K562 (cell line): ENCODE measurements around the gene TMEM89. TPM values are rescaled to one million over a fixed set of nuclear protein-coding genes. Genes with fewer than 3 reads are reported as not detected.

ENCODE experiments used
- ATAC-seq: fragments of 200-7000 bp; cut with Tn5 transposase; 3 replicates; pipeline ENCODE4 v1.9.1; 2020; ENCODE audit warnings: moderate library complexity
- BruUV-seq: library from RNA; stranded (reverse); fragments of 400-500 nt; replicated peaks from 2 replicates; lab custom pipeline; 2021; lab: Mats Ljungman, UMichigan
- CTCF ChIA-PET: fragments of 300-600 bp; formaldehyde crosslinking; extraction: SDS; loops from one replicate; lab custom pipeline; 2021; ENCODE audit warnings: low intra/inter-chr PET ratio; lab: Yijun Ruan, JAX
- POLR2A ChIA-PET: fragments of 300-600, 350-650 bp; sonication (Branson Sonifier 250); formaldehyde crosslinking; extraction: SDS; loops from one replicate; lab custom pipeline; 2021; ENCODE audit warnings: antibody characterized with exemption, inconsistent platforms; lab: Yijun Ruan, JAX
- DNase-seq, 4 experiments: peaks; one replicate each; pipeline versions ENCODE4 v3.0.0 to v3.0.0-alpha.2; 2011 to 2018; ENCODE audit warnings: low spot score in 3 of 4, mixed read lengths in 3 of 4; ENCODE audit errors: extremely low read depth in 1 of 4
- FAIRE-seq: peaks from 2 replicates; lab custom pipeline; 2011; peaks lifted over from hg19 to GRCh38; lab: Jason Lieb, UNC
- H2AFZ ChIP-seq: 2 replicates; pipeline ENCODE4 v1.6.0; 2011; ENCODE audit warnings: low read depth, low read length, control low read depth, inconsistent platforms
- H3K27ac ChIP-seq: fragments of 200-600 bp; 3 replicates; pipeline ENCODE4 v1.8.0; 2011; ENCODE audit warnings: low read depth, mild to moderate bottlenecking, control low read depth, inconsistent platforms, low read length, moderate library complexity, mixed read lengths; ENCODE audit errors: extremely low read depth
- H3K27me3 ChIP-seq, 2 experiments: fragments of 300-600 bp in 1 of 2; 2 replicates in 1 of 2; 3 replicates in 1 of 2; pipeline versions ENCODE4 v1.6.0 to v1.8.0; 2011; ENCODE audit warnings: inconsistent platforms in 2 of 2, low read length in 2 of 2, mild to moderate bottlenecking in 1 of 2, mixed read lengths in 1 of 2, moderate library complexity in 1 of 2; ENCODE audit not compliant: control insufficient read depth in 2 of 2, insufficient read depth in 2 of 2
- H3K36me3 ChIP-seq: fragments of 300-600 bp; 3 replicates; pipeline ENCODE4 v1.8.0; 2011; ENCODE audit warnings: mild to moderate bottlenecking, low read length, inconsistent platforms; ENCODE audit not compliant: control insufficient read depth, insufficient read depth
- H3K4me1 ChIP-seq, 2 experiments: fragments of 200-600 bp in 1 of 2; replicated peaks in 1 of 2; 2 replicates in 1 of 2; 3 replicates in 1 of 2; pipeline versions ENCODE4 v1.5.1 to v1.8.0; 2011; ENCODE audit warnings: inconsistent platforms in 2 of 2, low read length in 2 of 2, mild to moderate bottlenecking in 1 of 2, mixed read lengths in 1 of 2, moderate library complexity in 1 of 2; ENCODE audit not compliant: control insufficient read depth in 2 of 2, insufficient read depth in 2 of 2
- H3K4me2 ChIP-seq: 2 replicates; pipeline ENCODE4 v1.6.1; 2011; ENCODE audit warnings: low read length, control low read depth, inconsistent platforms, mixed read lengths; ENCODE audit not compliant: insufficient read depth
- H3K4me3 ChIP-seq: fragments of 200-600 bp; sonication (generic), shearing (Covaris generic); 2 replicates; pipeline ENCODE4 v1.5.1; 2016; ENCODE audit warnings: control low read depth, inconsistent platforms
- H3K79me2 ChIP-seq: fragments of 200-600 bp; 3 replicates; pipeline ENCODE4 v1.8.0; 2011; ENCODE audit warnings: low read length, inconsistent platforms; ENCODE audit not compliant: control insufficient read depth, insufficient read depth
- H3K9ac ChIP-seq, 2 experiments: 2 replicates each; pipeline versions ENCODE4 v1.6.0 to v1.6.1; 2011; ENCODE audit warnings: low read depth in 2 of 2, low read length in 2 of 2, control low read depth in 1 of 2, inconsistent platforms in 1 of 2, mild to moderate bottlenecking in 1 of 2, mixed read lengths in 1 of 2; ENCODE audit not compliant: insufficient read depth in 1 of 2
- H3K9me1 ChIP-seq: one replicate; pipeline ENCODE4 v1.6.0; 2011; ENCODE audit warnings: inconsistent platforms, mild to moderate bottlenecking, low read length, moderate library complexity; ENCODE audit not compliant: control insufficient read depth, insufficient read depth
- H3K9me3 ChIP-seq: replicated peaks from 2 replicates; pipeline ENCODE4 v1.5.1; 2011; ENCODE audit warnings: low read depth, low read length, inconsistent platforms; ENCODE audit not compliant: control insufficient read depth, insufficient read depth
- H4K20me1 ChIP-seq: replicated peaks from 2 replicates; pipeline ENCODE4 v1.6.1; 2011; ENCODE audit warnings: low read length, inconsistent platforms, mixed read lengths; ENCODE audit not compliant: control insufficient read depth, insufficient read depth
- COPS2 ChIP-seq: fragments of 450-650 bp; conservative IDR thresholded peaks from 2 replicates; pipeline ENCODE4 v1.6.1; 2016; ENCODE audit warnings: mild to moderate bottlenecking, moderate library complexity
- E2F1 ChIP-seq: sonication (generic); formaldehyde crosslinking; IDR thresholded peaks from 2 replicates; pipeline ENCODE4 v1.8.1; 2023; ENCODE audit warnings: mild to moderate bottlenecking, missing genetic modification reagents, moderate library complexity
- HMG20B ChIP-seq: fragments of 250-450 bp; sonication (Bioruptor Pico); IDR thresholded peaks from 2 replicates; pipeline ENCODE4 v1.5.0; 2021; ENCODE audit warnings: mild to moderate bottlenecking
- HMGN3 ChIP-seq: IDR thresholded peaks from 2 replicates; pipeline ENCODE4 v1.6.1; 2011; ENCODE audit warnings: borderline replicate concordance, low read depth, mild to moderate bottlenecking, mixed read lengths, low read length; ENCODE audit not compliant: insufficient read length; ENCODE audit errors: extremely low read depth
- JUND ChIP-seq, 2 experiments: IDR thresholded peaks; 2 replicates in 1 of 2; 3 replicates in 1 of 2; pipeline ENCODE4 v1.6.1; 2011; ENCODE audit warnings: borderline replicate concordance in 2 of 2, low read depth in 2 of 2, low read length in 2 of 2, improper control_type of control experiment in 1 of 2, missing biosample characterization in 1 of 2, missing genetic modification characterization in 1 of 2, missing genetic modification reagents in 1 of 2
- NCOA4 ChIP-seq: fragments of 450-650 bp; IDR thresholded peaks from 2 replicates; pipeline ENCODE4 v1.6.1; 2018; ENCODE audit warnings: mild to moderate bottlenecking; ENCODE audit not compliant: partially characterized antibody
- PRPF4 ChIP-seq: fragments of 200-400 bp; formaldehyde crosslinking; IDR thresholded peaks from one replicate; pipeline ENCODE4 v1.6.1; 2017; ENCODE audit warnings: low read length, low read depth, mild to moderate bottlenecking; ENCODE audit not compliant: insufficient read depth, poor library complexity, severe bottlenecking
- RFX1 ChIP-seq: fragments of 450-650 bp; IDR thresholded peaks from 2 replicates; pipeline ENCODE4 v1.6.1; 2016; ENCODE audit warnings: mild to moderate bottlenecking, moderate library complexity
- SIN3B ChIP-seq: fragments of 450-650 bp; IDR thresholded peaks from 2 replicates; pipeline ENCODE4 v1.6.1; 2017; ENCODE audit warnings: low read depth, mild to moderate bottlenecking, moderate library complexity
- SMARCE1 ChIP-seq: fragments of 450-650 bp; IDR thresholded peaks from 2 replicates; pipeline ENCODE4 v1.7.1; 2016; ENCODE audit warnings: mild to moderate bottlenecking
- TAL1 ChIP-seq: fragments of 450-650 bp; IDR thresholded peaks from 2 replicates; pipeline ENCODE4 v1.6.1; 2016; ENCODE audit warnings: mild to moderate bottlenecking
- ZFP1 ChIP-seq: fragments of 450-650 bp; formaldehyde crosslinking; IDR thresholded peaks from 2 replicates; pipeline ENCODE4 v1.4.0; 2020; ENCODE audit warnings: mild to moderate bottlenecking, mixed read lengths
- ZFX ChIP-seq: sonication (generic); formaldehyde crosslinking; IDR thresholded peaks from 2 replicates; pipeline ENCODE4 v1.8.0; 2022; ENCODE audit warnings: mild to moderate bottlenecking, missing genetic modification reagents, moderate library complexity
- ZNF354B ChIP-seq: fragments of 250-450 bp; sonication (Bioruptor Pico); IDR thresholded peaks from 2 replicates; pipeline ENCODE4 v1.4.0; 2020
- ZNF507 ChIP-seq: conservative IDR thresholded peaks from 2 replicates; pipeline ENCODE4 v1.6.1; 2017; ENCODE audit warnings: missing genetic modification characterization, missing compliant biosample characterization
- ZNF551 ChIP-seq: fragments of 250-450 bp; sonication (Bioruptor Pico); IDR thresholded peaks from 2 replicates; pipeline ENCODE4 v1.5.0; 2021; ENCODE audit warnings: mild to moderate bottlenecking, moderate library complexity
- ZNF766 ChIP-seq: fragments of 200-800 bp; sonication (Bioruptor generic); conservative IDR thresholded peaks from 2 replicates; pipeline ENCODE4 v1.6.1; 2016; ENCODE audit warnings: missing genetic modification characterization, missing compliant biosample characterization
- WGBS: fragments of 100-300 bp; shearing (Covaris generic); methylation state at CpG from one replicate; pipeline ENCODE4 v1.1.6; 2016; ENCODE audit warnings: low coverage, mixed read lengths; ENCODE audit not compliant: insufficient coverage; ENCODE audit errors: missing lambda C conversion rate; 5-methylcytosine and 5-hydroxymethylcytosine counted together
- in situ Hi-C: fragments of 300-500 bp; cut with MboI; formaldehyde crosslinking; loops from 4 replicates; pipeline ENCODE4 v1.15.0; 2018; ENCODE audit warnings: inconsistent platforms, mixed read lengths
- intact Hi-C: fragments of 100-400 bp; cut with micrococcal nuclease; formaldehyde crosslinking; loops from 2 replicates; pipeline ENCODE4 v1.14.2; 2022
- polyA plus RNA-seq, 8 experiments: library from polyadenylated mRNA; depleted of rRNA in 4 of 8; stranded (reverse) in 5 of 8; unstranded in 3 of 8; fragments of >200 nt; fragmentation: Nextera tagmentation in 2 of 8; fragmentation: Illumina TruSeq in 1 of 8; extraction: Ambion mirVana in 2 of 8; extraction: Trizol in 1 of 8; gene quantifications; 2 replicates each; pipeline versions ENCODE4 v1.2.1 to v1.2.3, GENCODE V29; 2011 to 2014; ENCODE audit warnings: inconsistent platforms in 1 of 8, missing spikeins in 1 of 8
- total RNA-seq, 7 experiments: library from RNA; depleted of rRNA in 6 of 7; stranded (reverse); fragments of >200 nt in 6 of 7; fragmentation: Illumina TruSeq in 2 of 7; extraction: Trizol in 2 of 7; gene quantifications; 2 replicates each; pipeline versions ENCODE4 v1.2.1 to v1.2.3, GENCODE V29; 2011 to 2021; ENCODE audit warnings: low replicate concordance in 1 of 7
- TF ChIP-seq, protein P1 (sequence below): fragments of 450-650 bp; IDR thresholded peaks from 2 replicates; pipeline ENCODE4 v1.6.1; 2018; ENCODE audit not compliant: partially characterized antibody

Gene TMEM89
- total and polyA plus RNA-seq, 9 of the 15 experiments (the other 6 are each of a cell fraction or from before 2014, with no cell fraction given), result not detected

DNA sequence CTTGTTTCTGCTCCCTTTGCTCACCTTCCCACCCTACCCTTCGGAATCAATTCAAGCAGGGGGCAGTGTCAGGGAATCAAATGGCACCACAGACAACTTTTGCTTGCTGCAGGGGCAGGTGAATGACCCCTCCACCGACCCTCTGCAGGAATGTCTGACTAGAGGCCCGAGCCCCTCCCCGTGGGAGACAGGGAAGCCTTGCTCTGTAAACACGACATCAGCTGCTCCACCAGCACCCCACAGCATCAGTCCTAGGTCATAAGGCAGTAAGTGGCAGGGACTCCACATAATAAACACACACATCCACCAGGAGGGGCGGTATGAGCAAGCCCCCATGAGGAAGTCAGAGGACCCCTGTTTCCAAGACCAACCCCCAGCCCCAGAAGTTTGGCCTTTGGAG, 15.7 kb upstream of the TMEM89 start (continued):
- TF ChIP-seq NCOA4 (no peak), SIN3B (no peak), RFX1 (no peak), JUND (IDR thresholded peaks at IDR 0.05; ENCODE audit: borderline replicate concordance, low read depth, low read length) (no peak), JUND (tag; IDR thresholded peaks at IDR 0.05; ENCODE audit: borderline replicate concordance, low read depth, low read length) (no peak)

- peak overlapping the region; percentile 81 for H3K4me2 ChIP-seq
- H3K9ac ChIP-seq, result peak overlapping the region; percentile 80 to 92
- H3K27ac ChIP-seq, result peak overlapping the region; percentile 65
- intact Hi-C loops (loop anchor here (5.0 kb wide), 1 partner anchor 79 kb away; the partner anchor contains the start of gene PFKFB4), in situ Hi-C loops (no loop called here)
- BruUV-seq, result no TSS peak
- POLR2A ChIA-PET, result interaction anchor here (0.7 to 3.0 kb wide), 6 partner anchors 12 to 195 kb away, joined by 3 to 23 read pairs (median 5); partner anchors contain the start of gene ATRIP
- no peaks in the 10 kb centered on the region for H4K20me1 ChIP-seq
- 35% methylated on average over 8 of the region's 10 CpGs for WGBS
- peak overlapping the region; percentile 88 for H2AFZ ChIP-seq
- peaks cover 6 to 46% of the 10 kb centered on the region in 2 experiments; a peak in 4 of 5 replicates for H3K4me1 ChIP-seq
- DNase-seq, result no peak
- H3K9me1 ChIP-seq, result peaks cover 4% of the 10 kb centered on the region
- no peak for FAIRE-seq
- H3K4me3 ChIP-seq, result peak overlapping the region; percentile 91
- no peaks in the 10 kb centered on the region for H3K9me3 ChIP-seq
- ATAC-seq, result no peak
- CTCF ChIA-PET, result no interaction called here
- H3K79me2 ChIP-seq, result peaks cover 11% of the 10 kb centered on the region
- peaks cover 23% of the 10 kb centered on the region; the same call in 1 of the 3 replicates for H3K36me3 ChIP-seq
- no peaks in the 10 kb centered on the region for H3K27me3 ChIP-seq
- TF ChIP-seq ZNF507 (tag), result no peak
- no peak for TF ChIP-seq TAL1
- TF ChIP-seq ZFX, result no peak
- TF ChIP-seq PRPF4, result no peak
- no peak for TF ChIP-seq E2F1 (CRISPR knock-in tag)
- TF ChIP-seq SMARCE1, result no peak
- TF ChIP-seq, protein P1, sequence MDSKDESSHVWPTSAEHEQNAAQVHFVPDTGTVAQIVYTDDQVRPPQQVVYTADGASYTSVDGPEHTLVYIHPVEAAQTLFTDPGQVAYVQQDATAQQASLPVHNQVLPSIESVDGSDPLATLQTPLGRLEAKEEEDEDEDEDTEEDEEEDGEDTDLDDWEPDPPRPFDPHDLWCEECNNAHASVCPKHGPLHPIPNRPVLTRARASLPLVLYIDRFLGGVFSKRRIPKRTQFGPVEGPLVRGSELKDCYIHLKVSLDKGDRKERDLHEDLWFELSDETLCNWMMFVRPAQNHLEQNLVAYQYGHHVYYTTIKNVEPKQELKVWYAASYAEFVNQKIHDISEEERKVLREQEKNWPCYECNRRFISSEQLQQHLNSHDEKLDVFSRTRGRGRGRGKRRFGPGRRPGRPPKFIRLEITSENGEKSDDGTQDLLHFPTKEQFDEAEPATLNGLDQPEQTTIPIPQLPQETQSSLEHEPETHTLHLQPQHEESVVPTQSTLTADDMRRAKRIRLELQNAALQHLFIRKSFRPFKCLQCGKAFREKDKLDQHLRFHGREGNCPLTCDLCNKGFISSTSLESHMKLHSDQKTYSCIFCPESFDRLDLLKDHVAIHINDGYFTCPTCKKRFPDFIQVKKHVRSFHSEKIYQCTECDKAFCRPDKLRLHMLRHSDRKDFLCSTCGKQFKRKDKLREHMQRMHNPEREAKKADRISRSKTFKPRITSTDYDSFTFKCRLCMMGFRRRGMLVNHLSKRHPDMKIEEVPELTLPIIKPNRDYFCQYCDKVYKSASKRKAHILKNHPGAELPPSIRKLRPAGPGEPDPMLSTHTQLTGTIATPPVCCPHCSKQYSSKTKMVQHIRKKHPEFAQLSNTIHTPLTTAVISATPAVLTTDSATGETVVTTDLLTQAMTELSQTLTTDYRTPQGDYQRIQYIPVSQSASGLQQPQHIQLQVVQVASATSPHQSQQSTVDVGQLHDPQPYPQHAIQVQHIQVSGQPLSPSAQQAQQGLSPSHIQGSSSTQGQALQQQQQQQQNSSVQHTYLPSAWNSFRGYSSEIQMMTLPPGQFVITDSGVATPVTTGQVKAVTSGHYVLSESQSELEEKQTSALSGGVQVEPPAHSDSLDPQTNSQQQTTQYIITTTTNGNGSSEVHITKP, result no peak
- TF ChIP-seq ZNF766 (CRISPR knock-in tag), result no peak
- TF ChIP-seq ZFP1 (CRISPR knock-in tag), result no peak
- TF ChIP-seq HMG20B (CRISPR knock-in tag), result no peak
- TF ChIP-seq ZNF551 (CRISPR knock-in tag), result no peak
- no peak for TF ChIP-seq COPS2
- no peak for TF ChIP-seq ZNF354B
- TF ChIP-seq HMGN3, result no peak
Observed at GRCh38 chr3:48636149-48636655, 14.6 kb upstream of the TMEM89 start.
